Left lobe of liver (tissue), 2 donors: ENCODE measurements around the gene PIK3R6. TPM values are rescaled to one million over a fixed set of nuclear protein-coding genes. Genes with fewer than 3 reads are reported as not detected.
"Not testable (repeated sequence)": the region's sequence is repeated elsewhere in the genome, so short reads cannot be mapped to it uniquely, and the experiment has no call there.

Experiments
- ATAC-seq: fragments of 200-7000 bp; cut with Tn5 transposase; one replicate; pipeline ENCODE4 v1.9.1; 2020; ENCODE audit warnings: mild to moderate bottlenecking, moderate library complexity
- DNase-seq: peaks from one replicate; pipeline ENCODE4 v3.0.0-alpha.2; 2020; ENCODE audit warnings: low spot score
- total RNA-seq: library from RNA; stranded (reverse); gene quantifications from one replicate; pipeline ENCODE4 v1.2.1, GENCODE V29; 2021
- donor health status: DM: no; HTN: no; CAD: no; lungs with moderate emphysema.
- donor health status: DM: no; HTN: yes; CAD: no.

The PIK3R6 gene
- total RNA-seq, 1 donor from 2014 or later: 0.18 TPM

DNA sequence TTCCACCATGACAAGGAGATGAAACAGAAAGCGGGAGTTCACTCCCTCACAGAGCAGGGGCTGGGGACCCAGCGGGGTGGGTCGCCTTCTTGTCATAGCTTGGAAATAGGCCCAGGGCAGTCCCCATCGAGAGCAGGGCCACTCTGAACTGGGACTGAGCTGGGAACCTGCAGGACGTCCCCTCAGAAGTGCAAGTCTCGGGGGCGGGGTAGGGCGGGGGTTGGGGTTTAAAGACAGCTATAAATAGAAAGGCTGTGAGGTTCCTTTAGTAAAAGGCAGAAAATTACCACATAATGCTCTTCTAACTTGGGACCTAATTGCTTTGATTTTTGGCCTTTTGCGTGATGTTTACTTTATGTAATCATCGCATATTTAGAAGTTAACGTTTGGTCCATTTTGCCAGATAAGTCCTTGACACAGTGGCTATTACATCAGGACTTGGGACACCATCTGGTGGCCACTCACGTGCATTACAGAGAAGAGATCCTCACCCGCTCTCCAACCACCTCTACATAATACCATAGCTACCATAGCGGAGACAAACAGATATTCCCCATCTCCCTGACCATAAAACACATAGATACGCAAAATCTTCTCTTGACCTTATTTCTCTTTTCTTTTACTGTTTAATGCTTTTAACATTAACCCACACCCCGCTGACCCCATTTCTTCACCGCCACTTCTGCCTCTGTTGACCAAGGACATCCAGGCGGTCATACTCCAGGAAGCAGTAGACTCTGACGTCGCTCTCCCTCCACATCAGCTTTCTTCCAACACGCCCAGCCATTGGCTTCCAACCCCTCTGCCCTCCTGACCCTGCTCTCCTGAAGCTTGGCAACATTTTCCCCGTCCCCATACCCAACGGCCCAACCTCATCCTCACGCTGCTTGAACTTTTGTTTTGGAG, 27.5 kb upstream of the PIK3R6 start:
- ATAC-seq (peak; percentile 94), DNase-seq (no peak)

DNA sequence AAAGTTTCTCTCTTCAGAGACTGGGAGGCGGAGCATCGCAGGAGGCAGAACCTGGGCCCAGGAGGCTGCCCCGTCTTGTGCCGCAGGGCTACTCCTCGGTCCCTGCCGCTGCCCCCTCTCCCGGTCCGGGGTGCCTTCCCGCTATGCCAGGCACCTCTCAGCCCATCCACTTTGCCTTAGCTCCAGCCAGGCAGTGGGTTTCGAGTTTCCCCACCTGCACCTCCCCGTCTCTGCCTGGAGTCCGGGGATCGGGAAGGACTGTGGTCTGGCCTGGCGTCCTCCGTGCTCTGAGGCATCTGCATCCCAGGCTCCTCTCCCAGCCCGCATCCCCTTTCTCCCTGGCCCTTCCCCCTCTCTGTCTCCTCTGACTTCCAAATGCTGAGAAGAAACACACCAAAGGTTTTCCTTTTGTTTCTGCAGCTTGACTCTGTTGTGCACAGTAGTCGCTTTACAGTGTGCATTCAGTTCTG, 26.8 kb upstream of the PIK3R6 start:
- ATAC-seq (no peak), DNase-seq (no peak)

DNA sequence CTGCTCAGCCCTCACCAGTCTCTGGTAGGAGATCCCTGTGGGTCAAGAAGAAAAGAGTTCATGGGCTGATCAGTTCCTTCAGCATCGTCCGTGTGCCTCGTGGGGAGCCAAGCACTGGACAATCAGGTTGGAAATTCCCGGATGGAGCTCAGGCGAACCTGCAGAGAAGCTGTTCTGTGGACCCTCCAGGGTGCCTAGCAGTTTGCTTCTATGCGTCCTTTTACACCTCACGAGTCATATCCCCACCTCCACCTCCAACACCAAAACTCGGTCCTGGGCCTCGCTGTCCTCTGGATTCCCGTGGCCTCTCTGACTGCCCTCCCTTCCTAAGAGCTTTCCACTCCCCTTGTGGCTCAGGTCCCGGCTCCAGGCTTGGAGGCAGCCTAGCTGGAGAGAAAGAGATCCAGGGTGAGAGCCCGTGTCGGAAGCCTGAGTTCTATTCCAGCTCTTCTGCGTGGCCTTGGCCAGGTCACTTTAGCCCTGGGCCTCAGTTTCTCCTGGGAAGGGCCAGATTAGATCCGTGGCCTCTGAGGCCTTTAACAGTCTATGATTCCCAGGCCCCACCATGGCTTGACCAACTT, 26.2 kb upstream of the PIK3R6 start:
- ATAC-seq (no peak), DNase-seq (no peak)

DNA sequence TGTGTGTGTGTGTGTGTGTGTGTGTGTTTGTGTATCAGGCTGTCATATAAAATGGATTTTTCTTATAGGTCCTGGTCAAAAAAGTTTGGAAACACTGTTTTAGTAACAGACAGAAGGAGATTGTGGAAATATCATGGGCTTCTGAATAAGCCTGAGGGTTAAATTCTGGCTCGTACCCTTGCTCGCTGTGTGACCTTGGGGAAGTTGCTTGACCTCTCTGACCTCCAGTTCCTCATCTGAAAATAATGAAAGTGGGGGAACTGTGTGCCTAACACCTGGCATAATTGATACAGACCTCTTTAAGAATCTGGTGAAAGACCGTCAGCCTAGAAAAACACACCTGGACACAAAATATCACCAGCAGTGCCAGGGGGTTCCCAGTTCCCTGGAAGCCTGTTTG, 25.6 kb upstream of the PIK3R6 start:
- DNase-seq: no peak
- ATAC-seq: no peak

DNA sequence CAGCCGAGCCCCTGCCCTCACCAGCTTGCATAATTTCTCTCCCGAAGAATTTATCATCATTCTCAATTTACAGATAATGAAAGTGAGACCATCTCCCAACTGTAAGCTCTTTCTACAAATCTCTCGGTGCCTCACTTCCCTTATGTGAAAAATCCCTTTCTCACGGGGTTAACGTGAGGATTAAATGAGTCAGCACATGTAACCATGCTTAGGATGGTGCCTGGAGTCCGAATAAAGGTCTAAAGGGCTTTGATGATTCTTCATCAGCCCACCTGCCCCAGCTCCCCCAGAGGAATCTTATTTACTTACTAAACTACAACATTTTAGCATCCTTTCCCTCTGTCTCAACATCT, 24.8 kb upstream of the PIK3R6 start:
- DNase-seq (no peak), ATAC-seq (no peak)

DNA sequence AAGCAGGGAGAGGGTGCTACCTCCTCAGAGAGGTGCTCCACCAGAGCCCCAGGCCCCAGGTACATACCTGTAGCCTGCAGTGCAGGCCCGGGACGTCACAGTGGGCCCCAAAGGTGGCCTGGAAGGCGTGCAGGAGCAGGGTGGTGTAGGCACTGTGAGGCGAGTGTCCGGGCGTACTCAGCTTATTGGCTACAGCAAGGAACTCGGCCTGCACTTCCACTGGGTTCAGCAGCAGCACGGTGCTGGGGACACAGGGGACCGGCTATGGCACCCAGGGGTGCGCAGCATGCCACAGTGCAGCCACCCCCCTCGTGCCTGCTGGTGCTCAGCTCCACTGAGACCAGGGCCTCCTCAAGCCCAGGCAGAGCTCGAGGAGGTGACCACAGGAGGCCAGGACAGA, 23.2 kb upstream of the PIK3R6 start:
- DNase-seq (no peak), ATAC-seq (no peak)

DNA sequence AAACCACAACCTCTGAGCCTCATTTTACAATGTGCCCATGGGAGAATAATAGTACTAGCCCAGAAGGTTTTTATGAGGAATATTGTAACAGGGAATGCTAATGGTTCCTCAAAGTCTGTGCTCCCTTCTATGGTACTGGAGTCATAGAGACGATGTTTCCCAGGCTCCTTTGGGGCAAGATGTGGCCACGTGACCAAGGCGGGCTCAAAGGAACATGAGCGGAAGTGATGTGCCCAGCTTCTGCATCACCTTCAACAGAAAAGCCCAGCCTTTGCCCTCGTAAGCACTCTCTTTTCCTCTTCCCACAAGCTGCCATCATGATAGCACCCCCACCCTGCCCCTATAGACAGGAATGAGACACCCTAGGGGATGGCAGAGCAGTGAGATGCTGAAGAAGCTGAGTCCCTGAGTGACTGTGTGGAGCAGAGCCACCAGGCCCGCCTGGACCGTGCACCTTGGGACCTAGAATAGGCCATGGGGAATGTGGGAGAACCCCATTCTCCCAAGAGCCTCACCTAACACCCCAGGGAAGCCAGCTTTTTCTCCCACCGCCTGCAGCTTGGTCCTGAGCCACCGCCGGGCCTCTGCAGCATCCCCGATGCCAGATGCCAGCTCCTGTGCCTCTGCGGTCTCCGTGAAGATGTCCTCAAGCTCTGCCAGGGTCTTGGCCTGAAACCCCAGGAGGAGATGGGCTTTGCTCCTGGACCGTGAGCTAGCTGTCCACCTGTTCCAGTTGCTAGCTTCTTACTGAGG, 22.2 kb upstream of the PIK3R6 start:
- DNase-seq (no peak), ATAC-seq (no peak)

DNA sequence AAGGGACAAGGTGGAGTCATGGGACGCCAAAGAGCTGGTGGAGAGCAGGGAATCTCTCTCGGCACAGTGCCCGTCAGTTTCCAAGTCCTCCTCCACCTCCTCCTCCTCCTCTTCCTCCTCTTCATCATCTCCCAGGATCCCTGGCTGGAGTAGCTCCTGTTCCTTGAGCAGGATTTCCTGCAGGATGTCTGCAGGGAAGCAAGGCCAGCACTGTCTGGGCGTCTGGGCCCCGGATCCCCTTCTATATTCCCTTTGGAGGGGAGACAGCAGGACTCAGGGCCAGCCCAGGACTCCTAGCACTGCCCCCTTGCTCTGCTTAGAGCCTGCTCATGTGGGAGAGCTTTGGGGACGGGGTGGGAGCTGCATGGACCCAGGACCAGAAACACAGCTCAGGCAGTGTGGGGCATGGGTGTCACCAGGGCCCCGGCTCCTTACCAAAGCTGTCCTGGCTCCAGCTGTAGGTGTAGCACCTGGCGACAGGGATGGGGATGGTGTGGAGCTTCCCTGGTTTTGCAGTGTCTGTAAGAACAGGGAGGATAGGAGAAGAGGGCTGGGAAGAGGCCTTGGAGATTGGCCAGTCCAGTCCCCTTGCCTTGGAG, 21.3 kb upstream of the PIK3R6 start:
- DNase-seq: no peak
- no peak for ATAC-seq

DNA sequence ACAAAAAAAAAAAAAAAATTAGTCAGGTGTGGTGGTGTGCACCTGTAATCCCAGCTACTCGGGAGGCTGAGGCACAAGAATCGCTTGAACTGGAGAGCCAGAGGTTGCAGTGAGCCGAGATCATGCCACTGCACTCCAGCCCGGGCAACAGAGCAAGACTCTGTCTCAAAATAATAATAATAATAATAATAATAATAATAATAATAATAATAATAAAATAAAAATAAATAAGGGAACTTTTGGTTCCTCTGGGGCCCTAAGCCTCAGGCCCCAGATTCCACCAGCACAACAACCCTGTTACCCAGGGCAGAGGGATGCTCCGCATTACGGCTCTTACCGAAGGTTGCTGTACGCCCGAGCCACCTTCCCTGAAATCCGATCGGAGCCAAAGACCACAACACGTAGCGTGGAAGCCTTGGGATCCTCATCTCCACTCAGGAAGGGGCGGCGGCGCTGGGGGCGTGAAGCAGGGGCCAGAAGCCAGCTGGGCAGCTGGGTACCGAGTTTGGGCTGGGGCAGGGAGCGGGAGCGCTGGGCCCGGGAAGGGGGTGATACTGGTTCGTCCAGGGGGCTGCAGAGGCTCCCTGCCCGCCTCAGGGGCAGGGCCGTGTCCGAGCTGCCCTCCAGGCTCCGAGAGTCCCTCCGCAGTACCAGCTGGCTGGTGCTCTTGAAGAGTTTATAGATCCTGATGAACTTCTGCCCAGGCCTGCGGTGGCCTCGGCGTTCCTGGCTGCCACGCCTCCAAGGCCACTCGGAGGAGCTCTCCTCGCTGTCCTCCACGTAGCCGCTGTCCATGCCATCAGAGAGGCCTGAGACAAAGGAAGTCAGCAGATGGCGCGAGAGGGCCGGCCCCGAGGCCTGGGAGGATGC, 20.6 kb upstream of the PIK3R6 start:
- DNase-seq: no peak
- ATAC-seq: peak; percentile 61

DNA sequence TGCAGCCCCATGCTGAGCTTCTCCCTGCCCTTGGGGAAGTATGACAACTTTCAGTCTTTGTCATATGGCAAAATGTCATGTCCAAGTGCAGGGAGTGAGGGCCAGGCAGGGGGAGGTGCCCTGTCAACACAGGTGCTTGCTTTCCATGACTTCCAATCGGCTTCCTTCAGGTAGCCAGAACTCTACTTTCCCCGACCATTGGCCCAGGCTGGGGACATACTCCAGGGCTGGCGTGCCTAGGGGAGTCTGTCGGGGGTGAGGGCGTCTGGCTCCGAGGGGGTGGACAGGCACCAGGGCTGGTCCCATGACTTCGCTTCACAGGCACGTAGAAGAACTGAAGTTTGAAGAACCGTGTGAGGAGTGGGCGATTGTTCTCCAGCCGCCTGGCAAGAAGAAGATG, 19.8 kb upstream of the PIK3R6 start:
- DNase-seq: no peak

DNA sequence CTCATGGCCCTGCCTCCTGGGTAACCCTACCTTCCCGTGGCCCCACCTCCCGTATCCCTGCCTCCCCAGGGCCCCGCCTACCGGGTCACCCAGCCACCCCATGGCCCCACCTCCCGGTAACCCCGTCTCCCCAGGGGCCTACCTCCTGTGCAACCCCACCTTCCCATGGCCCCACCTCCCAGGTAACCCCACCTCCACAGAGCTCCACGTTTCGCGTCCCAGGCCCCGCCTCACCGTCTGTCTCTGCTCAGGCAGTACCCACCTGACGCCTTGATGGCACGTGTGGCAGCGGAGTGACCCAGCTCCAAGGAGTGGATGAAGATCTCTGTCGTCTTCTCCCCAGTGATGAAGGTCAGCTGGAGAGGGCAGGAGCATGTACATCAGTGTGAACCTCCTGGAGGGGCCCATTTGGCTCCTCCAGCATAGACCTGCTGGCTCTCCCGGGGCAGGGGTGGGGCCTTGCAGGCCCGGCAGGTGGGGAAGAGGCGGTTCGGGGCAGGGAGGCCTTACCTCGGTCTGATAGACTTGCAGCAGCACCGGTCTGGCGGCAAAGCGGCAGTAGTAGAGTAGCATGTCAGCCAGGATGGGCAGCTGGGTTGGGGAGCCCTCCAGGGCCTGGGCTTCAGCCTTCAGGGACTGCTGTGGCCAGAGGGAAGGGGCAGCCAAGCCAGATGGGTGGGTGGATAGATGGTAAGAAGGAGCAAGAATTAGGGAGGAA, 18.7 kb upstream of the PIK3R6 start:
- DNase-seq (no peak), ATAC-seq (no peak)

More for the DNA sequence above, 19.8 kb upstream of the PIK3R6 start:
- ATAC-seq: no peak

DNA sequence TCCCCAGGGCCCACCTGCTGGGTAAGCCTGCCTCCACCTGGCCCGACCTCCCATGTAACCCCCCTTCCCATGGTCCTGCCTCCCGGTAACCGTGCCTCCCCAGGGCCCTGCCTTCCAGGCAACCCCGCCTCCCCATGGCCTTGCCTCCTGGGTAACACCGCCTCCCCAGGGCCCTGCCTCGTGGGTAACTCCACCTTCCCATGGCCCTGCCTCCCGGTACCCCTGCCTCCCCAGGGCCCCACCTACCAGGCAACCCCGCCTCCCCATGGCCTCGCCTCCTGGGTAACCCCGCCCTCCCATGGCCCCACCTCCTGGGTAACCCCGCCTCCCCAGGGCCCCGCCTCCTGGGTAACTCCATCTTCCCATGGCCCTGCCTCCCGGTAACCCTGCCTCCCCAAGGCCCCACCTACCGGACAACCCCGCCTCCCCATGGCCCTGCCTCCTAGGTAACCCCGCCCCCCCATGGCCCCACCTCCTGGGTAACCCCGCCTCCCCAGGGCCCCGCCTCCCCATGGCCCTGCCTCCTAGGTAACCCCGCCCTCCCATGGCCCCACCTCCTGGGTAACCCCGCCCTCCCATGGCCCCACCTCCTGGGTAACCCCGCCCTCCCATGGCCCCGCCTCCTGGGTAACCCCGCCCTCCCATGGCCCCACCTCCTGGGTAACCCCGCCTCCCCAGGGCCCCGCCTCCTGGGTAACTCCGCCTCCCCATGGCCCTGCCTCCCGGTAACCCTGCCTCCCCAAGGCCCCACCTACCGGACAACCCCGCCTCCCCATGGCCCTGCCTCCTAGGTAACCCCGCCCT, 17.9 kb upstream of the PIK3R6 start:
- not testable (repeated sequence) for ATAC-seq, DNase-seq

DNA sequence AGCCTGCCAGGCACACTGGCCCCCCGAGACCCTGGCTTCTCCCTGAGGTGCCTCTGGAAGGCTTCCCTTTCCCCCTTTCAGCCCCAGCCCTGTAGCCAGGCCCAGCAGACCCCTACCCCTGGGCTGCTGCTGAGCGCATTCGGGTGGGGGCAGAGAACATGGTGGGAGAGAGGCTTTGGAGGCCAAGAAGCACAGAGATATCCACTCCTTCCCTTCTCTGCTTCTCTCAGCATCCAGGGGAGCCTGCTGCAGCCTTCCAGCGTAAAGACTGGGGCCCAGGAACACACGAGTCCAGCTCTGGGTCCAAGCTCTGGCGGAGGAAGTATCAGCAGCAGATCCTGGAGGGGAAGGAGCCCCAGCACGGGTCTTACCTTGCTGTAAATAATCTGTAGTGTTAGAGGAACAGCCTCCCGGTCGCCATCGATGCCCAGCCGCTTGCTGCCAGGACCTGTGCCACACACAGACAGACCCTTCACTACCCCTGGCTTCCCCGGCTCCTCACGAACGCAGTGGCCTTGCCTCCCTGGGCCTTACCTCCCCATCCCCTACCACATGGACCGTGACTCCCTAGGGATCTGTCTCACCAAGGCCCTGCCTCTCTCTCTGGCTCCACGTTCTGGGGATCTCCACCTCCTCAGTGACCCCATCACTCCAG, 17.0 kb upstream of the PIK3R6 start:
- no peak for ATAC-seq
- DNase-seq: no peak

DNA sequence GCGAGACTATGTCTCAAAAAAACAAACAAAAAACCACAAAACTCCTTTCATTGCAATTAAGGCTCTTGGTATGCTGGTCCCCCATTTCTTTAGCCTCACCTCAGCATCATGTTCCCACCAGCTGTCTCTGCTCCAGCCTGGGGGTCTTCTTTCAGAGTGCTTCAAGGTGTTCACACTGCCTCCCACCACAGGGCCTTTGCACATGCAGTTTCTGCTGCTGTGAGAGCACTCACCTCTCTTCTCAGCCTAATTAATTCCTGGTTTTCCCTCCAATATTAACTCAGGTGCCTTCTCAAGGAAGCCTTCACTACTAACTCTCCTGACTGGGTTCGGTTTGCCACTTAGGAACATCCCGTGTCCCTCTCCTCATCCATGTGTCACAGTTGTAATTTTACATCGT, 15.9 kb upstream of the PIK3R6 start:
- ATAC-seq (no peak), DNase-seq (no peak)

DNA sequence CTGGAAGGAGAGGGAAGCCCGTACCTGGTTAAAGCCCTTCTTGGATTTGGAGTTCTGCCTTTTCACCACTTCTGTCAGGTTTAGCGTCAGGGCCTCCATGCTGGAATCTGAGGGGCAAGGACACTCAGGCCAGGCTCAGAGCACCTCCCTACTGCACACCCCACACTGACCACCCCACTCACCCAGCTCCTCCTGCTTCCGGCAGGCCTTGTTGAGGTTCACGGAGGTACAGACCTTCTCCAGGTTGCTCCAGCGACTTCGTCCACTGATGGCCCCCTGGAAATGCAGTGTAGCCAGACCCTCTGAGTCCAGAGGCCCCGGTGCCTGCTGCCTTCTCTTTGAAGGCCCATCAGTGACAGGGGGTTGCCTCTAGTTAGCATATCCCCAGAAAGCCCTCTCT, 14.1 kb upstream of the PIK3R6 start:
- ATAC-seq (no peak), DNase-seq (no peak)

DNA sequence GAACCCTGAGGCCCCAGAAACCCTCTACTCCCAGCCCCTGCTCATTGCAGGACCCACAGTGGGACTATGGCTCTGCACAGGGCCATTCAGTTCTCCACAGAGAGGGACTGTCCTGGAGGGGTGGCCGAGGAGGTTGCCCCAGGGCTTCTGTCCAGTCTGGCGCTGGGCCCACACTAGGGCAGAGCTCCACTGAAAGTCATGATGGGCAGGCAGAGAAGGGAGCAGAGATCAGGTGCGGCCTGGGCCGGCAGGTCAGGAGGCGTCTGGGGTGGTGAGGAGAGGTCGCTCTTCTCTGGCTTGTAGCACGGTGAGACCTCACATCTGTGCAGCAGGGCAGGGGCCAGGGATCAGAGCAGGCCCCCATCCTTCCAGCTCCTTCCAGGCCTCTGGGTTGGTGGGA, 13.0 kb upstream of the PIK3R6 start:
- DNase-seq: no peak
- ATAC-seq: no peak

DNA sequence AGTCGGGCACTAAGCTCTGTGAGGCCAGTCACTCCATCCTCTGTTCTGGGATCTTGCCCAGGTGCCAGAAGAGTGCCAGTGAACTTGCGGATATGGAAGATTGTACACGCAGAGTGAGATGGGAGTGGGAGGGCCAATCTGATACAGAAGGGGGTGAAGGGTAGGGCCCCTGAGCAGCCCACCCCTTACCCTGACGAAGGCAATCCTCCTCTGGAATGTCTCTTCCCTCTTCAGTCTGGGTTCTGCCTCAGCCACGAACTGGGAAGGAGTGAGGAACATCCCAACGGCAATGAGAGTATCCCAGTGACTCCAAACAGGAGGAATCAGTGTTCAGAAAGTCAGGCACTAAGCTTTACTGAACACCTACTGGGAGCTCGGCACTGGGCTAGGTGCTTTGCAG, 11.9 kb upstream of the PIK3R6 start:
- ATAC-seq (no peak), DNase-seq (no peak)

DNA sequence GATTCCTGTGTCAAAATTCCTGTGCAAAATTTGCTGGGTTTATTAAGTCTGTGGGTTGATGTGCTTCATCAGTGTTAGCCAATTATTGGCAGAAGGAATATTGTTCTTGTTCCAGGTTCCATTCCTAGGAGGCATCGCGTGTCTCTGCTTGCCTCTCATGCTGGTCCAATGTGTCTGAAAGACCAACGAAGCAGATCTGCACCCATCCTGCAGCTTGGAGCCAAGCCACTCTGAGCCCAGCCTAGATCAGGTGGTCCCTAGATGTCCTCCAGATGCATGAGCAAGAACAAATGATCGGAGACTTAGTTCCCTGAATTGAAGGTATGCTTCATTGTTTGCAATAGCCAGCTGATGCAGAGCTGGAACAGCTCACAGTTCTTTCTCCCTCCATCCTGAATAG, 10.5 kb upstream of the PIK3R6 start:
- DNase-seq: no peak
- ATAC-seq: no peak
